Measurements from ENCODE around the gene TMEM150A.
"Not testable (repeated sequence)": the region's sequence is repeated elsewhere in the genome, so short reads cannot be mapped to it uniquely, and the experiment has no call there.

TMEM150A gene

GRCh38 chr2:85561280-85562212, 41.0 kb downstream of the TMEM150A start, which contains the start of gene GGCX:
Gene GGCX, minus strand, starts transcription at chr2:85561493. Its CDS starts 65 bp downstream, at chr2:85561428.
- DNase-seq = peak; percentile 74 to 90

- DNase-seq = no peak
Observed at GRCh38 chr2:85560812-85561279, 41.7 kb downstream of the TMEM150A start.

- DNase-seq = not testable (repeated sequence)
Observed at GRCh38 chr2:85560403-85560726, 42.1 kb downstream of the TMEM150A start.

- no peak for DNase-seq
Observed at GRCh38 chr2:85558160-85558559, 44.3 kb downstream of the TMEM150A start.

GRCh38 chr2:85557130-85557529, 45.4 kb downstream of the TMEM150A start:
- no peak for DNase-seq

GRCh38 chr2:85554980-85555612, 47.4 kb downstream of the TMEM150A start:
- DNase-seq = no peak

- DNase-seq = no peak
Observed at GRCh38 chr2:85553184-85553583, 49.3 kb downstream of the TMEM150A start.

- DNase-seq = peak; percentile 20 to 47
Observed at GRCh38 chr2:85551698-85552678, 50.5 kb downstream of the TMEM150A start.

- no peak for DNase-seq
Observed at GRCh38 chr2:85550486-85550885, 52.0 kb downstream of the TMEM150A start.

- no peak for DNase-seq
Observed at GRCh38 chr2:85549826-85550225, 52.7 kb downstream of the TMEM150A start.

GRCh38 chr2:85549095-85549494, 53.4 kb downstream of the TMEM150A start:
- no peak for DNase-seq

GRCh38 chr2:85548608-85548900, 53.9 kb downstream of the TMEM150A start:
- no peak for DNase-seq

Measured in NCI-H187 (cell line).